ENCODE data around the gene LPCAT3.

LPCAT3 gene

GRCh38 chr12:7001921-7002591, 16.2 kb downstream of the LPCAT3 start:
- no peak for DNase-seq (ENCODE audit: low read depth in 1 of 2, low spot score in 1 of 2)

DNA sequence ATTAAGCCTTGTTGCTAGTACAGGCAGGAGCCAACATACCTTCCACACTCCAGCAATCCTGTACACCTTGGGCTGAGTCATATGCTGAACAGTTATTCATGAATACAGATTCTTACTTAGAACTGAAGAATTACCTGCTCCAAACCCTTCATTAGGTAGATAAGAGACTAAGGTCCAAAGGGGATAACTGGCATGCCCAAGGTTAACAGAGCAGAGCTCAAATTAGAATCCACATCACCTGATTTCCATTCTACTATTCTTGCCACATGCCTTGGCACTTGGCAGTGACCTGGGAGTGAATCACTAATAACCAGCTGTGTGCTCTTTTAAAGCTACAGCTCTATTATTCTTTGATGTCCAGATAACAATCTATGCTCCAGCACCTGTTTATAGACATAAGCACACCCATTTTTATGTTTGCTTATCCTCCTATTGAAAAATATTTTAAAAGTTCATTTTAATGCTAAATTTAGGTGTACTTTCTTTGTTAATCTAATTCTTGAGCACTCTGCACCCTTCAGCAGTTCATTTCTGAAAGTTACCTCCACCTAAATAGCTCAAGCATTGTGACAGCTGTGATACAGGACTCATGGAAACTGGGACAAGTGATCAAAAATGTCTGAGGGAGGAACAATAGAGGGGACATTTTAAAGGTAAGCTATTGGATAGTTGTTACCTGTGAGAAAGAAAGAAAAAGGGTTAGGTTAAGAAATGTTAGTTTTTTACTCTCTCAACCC, 19.4 kb downstream of the LPCAT3 start:
- no peak for DNase-seq (ENCODE audit: low read depth in 1 of 2, low spot score in 1 of 2)

DNA sequence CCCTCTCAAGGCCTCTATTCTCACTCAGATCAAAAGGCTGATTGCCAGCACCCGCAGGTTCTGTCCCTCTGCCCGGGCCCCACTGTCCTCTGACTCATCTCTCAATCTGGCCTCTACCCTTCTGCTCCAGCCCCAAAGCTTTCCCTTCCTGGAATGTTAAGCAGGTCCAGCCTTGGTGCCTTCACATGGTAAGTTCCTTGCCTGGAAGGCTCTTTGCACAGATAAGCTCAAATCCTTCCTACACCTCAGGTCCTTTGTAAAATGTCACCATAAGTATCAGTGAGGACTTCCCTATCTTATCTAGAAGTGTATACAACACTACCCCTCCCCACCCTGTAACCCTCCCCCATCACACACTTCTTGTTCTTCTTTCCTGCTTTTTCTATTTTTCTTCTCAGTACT, 22.2 kb downstream of the LPCAT3 start:
- no peak for DNase-seq (ENCODE audit: low read depth in 1 of 2, low spot score in 1 of 2)

DNA sequence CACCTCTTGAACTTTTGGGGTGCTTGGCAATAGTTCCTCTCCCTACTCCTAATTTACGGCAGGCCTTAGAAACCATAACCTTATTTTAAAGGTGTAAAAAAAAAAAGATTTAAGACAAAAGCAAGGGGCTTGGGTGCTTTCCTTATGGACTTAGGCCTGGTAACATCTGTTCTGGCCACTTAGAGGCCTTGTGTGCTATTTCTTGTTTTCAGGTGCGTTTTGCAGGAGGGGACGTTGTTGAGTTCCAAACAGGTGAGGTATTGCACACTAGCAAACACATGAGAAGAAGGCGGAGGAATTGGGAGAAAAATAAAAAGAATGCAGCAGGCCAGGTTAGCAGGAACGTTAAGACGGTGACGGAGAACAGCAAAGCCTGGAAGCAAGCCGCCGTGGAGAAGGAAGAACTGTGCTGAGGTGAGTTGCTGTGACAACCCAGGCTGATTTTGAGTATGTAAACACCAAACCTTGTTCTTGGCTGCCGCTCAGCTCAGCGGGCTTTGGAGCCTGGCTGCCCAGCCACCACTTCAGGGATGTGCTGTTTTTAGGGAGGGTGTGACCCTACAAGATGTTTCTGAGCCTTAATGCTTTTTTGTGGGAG, 30.2 kb downstream of the LPCAT3 start:
- DNase-seq (ENCODE audit: low read depth in 1 of 2, low spot score in 1 of 2) = no peak

- no peak for DNase-seq (ENCODE audit: low read depth in 1 of 2, low spot score in 1 of 2)
Measured at GRCh38 chr12:6982532-6982931, 35.7 kb downstream of the LPCAT3 start.

GRCh38 chr12:6981152-6982052, 36.9 kb downstream of the LPCAT3 start:
- no peak for DNase-seq (ENCODE audit: low read depth in 1 of 2, low spot score in 1 of 2)

- no peak for DNase-seq (ENCODE audit: low read depth in 1 of 2, low spot score in 1 of 2)
Measured at GRCh38 chr12:6980740-6981139, 37.5 kb downstream of the LPCAT3 start.

DNA sequence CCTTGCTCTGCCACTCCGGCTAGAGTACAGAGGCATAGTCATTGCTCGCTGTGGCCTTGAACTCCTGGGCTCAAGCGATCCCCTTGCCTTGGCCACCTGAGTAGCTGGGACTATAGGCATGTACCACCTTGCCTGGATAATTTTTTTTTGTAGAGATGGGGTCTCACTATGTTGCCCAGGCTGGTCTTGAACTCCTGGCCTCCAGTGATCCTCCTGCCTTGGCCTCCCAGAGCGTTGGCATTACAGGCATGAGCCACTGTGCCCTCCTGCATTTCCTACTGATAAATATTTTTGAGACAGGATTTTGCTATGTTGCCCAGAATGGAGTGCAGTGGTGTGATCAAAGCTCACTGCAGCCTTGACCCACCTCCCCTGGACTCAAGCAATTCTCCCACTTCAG, 38.2 kb downstream of the LPCAT3 start:
- no peak for DNase-seq (ENCODE audit: low read depth in 1 of 2, low spot score in 1 of 2)

GRCh38 chr12:6979453-6979852, 38.8 kb downstream of the LPCAT3 start:
- no peak for DNase-seq (ENCODE audit: low read depth in 1 of 2, low spot score in 1 of 2)

DNA sequence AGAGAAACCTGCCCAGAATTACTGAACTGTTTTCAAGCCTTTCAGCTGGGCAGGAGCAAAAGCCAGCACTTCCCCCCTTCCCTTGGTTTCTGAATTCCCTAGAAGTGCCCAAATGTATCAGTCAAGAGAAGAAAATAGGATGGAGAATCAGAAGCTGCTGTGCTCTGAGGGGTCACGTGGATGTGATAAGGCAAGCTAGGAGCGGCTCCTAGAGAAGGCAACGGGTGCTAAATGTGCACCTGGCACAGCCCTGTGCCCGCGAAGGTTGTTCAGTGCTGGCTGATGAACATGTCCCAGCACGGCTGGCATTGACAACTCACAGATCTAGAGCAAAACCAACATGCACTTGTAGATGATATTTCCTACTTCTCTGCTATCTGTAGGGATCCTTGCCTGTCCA, 39.3 kb downstream of the LPCAT3 start:
- no peak for DNase-seq (ENCODE audit: low read depth in 1 of 2, low spot score in 1 of 2)

DNA sequence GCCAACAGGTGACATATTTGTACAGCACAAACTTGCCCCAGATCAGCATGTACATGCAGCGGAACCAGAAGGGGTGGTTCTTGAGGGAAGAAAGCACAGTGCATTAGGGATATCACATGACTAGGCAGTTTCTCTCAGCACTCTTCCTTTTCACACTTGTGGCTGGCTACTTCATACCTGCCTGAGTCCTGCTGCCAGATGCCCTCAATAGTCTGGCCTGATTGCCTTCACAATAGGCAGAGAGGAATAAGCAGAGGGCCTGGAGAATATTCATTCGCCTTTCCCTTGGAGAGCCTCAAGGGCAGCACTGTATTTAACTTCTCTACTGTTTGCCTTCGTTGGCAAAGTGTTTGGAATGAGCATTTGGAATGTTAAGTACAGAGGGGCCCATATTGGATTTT, 39.7 kb downstream of the LPCAT3 start:
- no peak for DNase-seq (ENCODE audit: low read depth in 1 of 2, low spot score in 1 of 2)

- no peak for DNase-seq (ENCODE audit: low read depth in 1 of 2, low spot score in 1 of 2)
Measured at GRCh38 chr12:6978188-6978587, 40.1 kb downstream of the LPCAT3 start.

DNA sequence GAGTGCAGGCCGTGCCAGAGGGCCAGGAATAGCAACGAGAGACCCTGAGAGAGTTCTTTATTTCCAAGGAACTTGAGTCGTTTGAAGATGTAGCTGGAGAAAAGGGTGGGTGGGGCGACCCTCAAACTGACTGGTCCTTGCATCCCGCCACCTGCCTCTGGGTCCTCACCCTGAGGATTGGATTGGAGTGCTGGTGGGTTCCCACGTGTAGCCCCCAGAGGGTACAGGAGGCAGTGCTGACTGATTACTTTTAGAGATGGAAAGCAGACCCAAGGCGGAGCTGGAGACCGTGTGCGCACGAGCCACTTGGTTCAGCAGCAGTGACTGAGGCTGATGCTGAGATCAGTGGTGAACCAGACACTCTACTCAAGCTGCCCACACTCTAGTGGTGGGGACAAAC, 40.6 kb downstream of the LPCAT3 start:
- DNase-seq (ENCODE audit: low read depth in 1 of 2, low spot score in 1 of 2) = no peak

- no peak for DNase-seq (ENCODE audit: low read depth in 1 of 2, low spot score in 1 of 2)
Measured at GRCh38 chr12:6975297-6976032, 42.8 kb downstream of the LPCAT3 start.

DNA sequence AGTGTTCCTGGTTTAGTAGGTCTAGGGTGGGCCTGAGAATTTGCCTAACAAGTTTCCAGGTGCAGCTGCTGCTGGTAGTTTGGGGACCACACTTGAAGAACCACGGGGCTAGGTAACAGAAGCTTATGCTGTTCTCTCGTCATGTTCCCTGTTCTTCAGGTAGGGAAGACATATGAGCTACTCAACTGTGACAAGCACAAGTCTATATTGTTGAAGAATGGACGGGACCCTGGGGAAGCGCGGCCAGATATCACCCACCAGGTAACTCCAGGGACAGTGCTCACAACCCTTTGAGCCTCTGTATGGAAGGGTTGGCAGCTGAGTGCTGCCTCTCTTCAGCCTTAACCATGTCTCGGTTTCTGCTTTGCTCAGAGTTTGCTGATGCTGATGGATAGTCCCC, 44.1 kb downstream of the LPCAT3 start:
- DNase-seq (ENCODE audit: low read depth in 1 of 2, low spot score in 1 of 2) = no peak

- DNase-seq (ENCODE audit: low read depth in 1 of 2, low spot score in 1 of 2) = no peak
Measured at GRCh38 chr12:6970096-6970527, 48.2 kb downstream of the LPCAT3 start.

DNA sequence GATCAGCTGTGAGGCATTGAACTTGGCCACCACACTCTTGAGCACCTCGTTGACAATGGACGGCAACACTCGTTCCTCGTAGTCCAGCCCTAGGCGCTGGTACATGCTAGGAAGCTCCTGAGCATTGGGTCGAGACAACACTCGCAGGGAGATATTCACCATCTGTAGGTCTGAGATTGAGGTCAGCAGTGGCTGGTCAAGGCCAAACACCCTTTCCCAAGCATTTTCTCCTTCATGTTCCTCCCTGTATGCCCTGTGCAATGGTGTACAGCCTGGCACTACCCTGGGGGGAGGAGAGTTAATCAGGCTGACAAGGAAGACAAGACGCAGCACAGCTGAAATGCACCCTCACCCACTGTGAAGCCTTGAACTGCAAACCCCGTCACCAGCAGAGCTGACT, 49.9 kb downstream of the LPCAT3 start:
- no peak for DNase-seq (ENCODE audit: low read depth in 1 of 2, low spot score in 1 of 2)

GRCh38 chr12:6967651-6968100, 50.6 kb downstream of the LPCAT3 start:
- no peak for DNase-seq (ENCODE audit: low read depth in 1 of 2, low spot score in 1 of 2)

DNA sequence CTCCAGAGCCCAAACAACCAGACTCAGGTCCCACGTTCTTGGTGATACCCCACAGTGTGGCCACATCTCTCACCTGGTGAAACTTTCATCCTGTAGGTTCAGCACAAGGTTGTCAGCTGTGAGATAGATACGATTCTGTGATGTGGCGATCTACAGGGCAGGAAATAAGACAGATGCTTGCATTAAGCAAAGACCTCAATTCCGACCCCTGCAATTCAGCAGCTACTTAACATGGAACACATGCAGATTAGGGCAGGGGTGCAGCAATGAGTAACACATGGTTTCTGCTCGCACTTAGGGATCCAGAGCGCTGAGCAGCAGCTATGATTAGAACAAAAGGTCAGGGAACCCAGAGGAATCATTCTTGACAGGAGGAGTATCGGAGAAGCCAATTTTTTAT, 51.9 kb downstream of the LPCAT3 start:
- no peak for DNase-seq (ENCODE audit: low read depth in 1 of 2, low spot score in 1 of 2)

DNA sequence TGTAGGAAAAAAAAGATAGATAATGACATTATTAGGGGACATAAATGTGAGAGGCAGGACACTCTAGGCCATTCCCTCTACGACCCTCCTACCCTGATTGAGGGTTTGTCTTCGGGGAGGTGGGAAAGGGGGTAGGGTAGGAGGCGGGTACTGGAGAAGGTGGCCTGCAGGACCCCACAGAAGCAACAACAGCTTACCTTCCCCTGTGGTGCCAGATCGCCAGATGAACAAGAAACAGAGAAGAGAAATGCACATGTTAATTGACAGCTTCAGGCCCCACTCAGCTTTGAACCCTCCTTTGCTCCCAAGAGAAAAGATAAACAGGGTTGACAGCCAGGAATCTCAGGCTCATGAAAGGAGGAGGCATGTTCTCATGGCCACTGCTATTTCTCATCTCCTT, 52.6 kb downstream of the LPCAT3 start:
- no peak for DNase-seq (ENCODE audit: low read depth in 1 of 2, low spot score in 1 of 2)

Measured in activated T-helper 1 cell treated with anti-CD3 and anti-CD28 coated beads, Interleukin-2, amount 50 U/mL, for 16 hours (primary cell).